GM23248 (cell line): Measurements from ENCODE around the gene ZNF606.

ENCODE experiments used
- EZH2 ChIP-seq: fragments of 200-600 bp; sonication (generic); IDR thresholded peaks from 2 replicates; pipeline ENCODE4 v1.6.1; 2018; ENCODE audit warnings: antibody characterized with exemption, mild to moderate bottlenecking; ENCODE audit not compliant: insufficient read depth, poor library complexity, severe bottlenecking
- EZH2phosphoT487 ChIP-seq: fragments of 200-600 bp; sonication (generic); IDR thresholded peaks from 2 replicates; pipeline ENCODE4 v1.6.1; 2018; ENCODE audit warnings: antibody characterized with exemption, moderate library complexity, mild to moderate bottlenecking, low read depth; ENCODE audit not compliant: insufficient read depth

- TF ChIP-seq EZH2 (no peak), EZH2phosphoT487 (no peak)
Measured at GRCh38 chr19:57949296-57949695, 53.3 kb downstream of the ZNF606 start.
